GM23338 (cell line): ENCODE measurements around the gene LGALS16. TPM values are rescaled to one million over a fixed set of nuclear protein-coding genes. Genes with fewer than 3 reads are reported as not detected.

ENCODE experiments used
- ATAC-seq: fragments of 200-7000 bp; cut with Tn5 transposase; 3 replicates; pipeline ENCODE4 v1.9.1; 2020
- DNase-seq: peaks from one replicate; pipeline ENCODE4 v3.0.0-alpha.2; 2015; ENCODE audit warnings: low spot score
- H2AFZ ChIP-seq: fragments of 200-600 bp; sonication (generic); 2 replicates; pipeline ENCODE4 v1.8.0; 2016; ENCODE audit warnings: antibody characterized with exemption, mild to moderate bottlenecking, moderate library complexity
- H3F3A ChIP-seq: fragments of 200-600 bp; sonication (generic); replicated peaks from 2 replicates; pipeline ENCODE4 v1.8.0; 2017; ENCODE audit warnings: antibody characterized with exemption, mixed run types, low read depth
- H3K27ac ChIP-seq: fragments of 200-600 bp; sonication (generic); 2 replicates; pipeline ENCODE4 v1.6.1; 2016; ENCODE audit warnings: low read depth
- H3K27me3 ChIP-seq: fragments of 200-600 bp; sonication (generic); 2 replicates; pipeline ENCODE4 v1.8.0; 2016; ENCODE audit warnings: mild to moderate bottlenecking, mixed run types, moderate library complexity; ENCODE audit not compliant: insufficient read depth
- H3K36me3 ChIP-seq: fragments of 200-600 bp; sonication (generic); 2 replicates; pipeline ENCODE4 v1.8.0; 2016; ENCODE audit warnings: mild to moderate bottlenecking; ENCODE audit not compliant: insufficient read depth
- H3K4me1 ChIP-seq: fragments of 200-600 bp; sonication (generic); 2 replicates; pipeline ENCODE4 v1.8.0; 2016; ENCODE audit warnings: mild to moderate bottlenecking, moderate library complexity; ENCODE audit not compliant: insufficient read depth
- H3K4me2 ChIP-seq: fragments of 200-600 bp; sonication (generic); 2 replicates; pipeline ENCODE4 v1.7.1; 2017; ENCODE audit warnings: mixed run types
- H3K4me3 ChIP-seq: fragments of 200-600 bp; sonication (generic); 2 replicates; pipeline ENCODE4 v1.6.1; 2016; ENCODE audit warnings: mixed run types
- H3K79me2 ChIP-seq: fragments of 200-600 bp; sonication (generic); replicated peaks from 2 replicates; pipeline ENCODE4 v1.8.0; 2017; ENCODE audit warnings: mild to moderate bottlenecking; ENCODE audit not compliant: insufficient read depth
- H3K9me2 ChIP-seq: fragments of 200-600 bp; sonication (generic); 2 replicates; pipeline ENCODE4 v1.8.0; 2017; ENCODE audit not compliant: insufficient read depth
- H4K20me1 ChIP-seq: fragments of 200-600 bp; sonication (generic); replicated peaks from 2 replicates; pipeline ENCODE4 v1.8.0; 2017; ENCODE audit warnings: mild to moderate bottlenecking; ENCODE audit not compliant: insufficient read depth
- H3K27ac Mint-ChIP-seq: 2 replicates; pipeline ENCODE4 v1.8.0; 2020; ENCODE audit warnings: inconsistent platforms, mild to moderate bottlenecking, moderate library complexity, mixed read lengths
- H3K27me3 Mint-ChIP-seq: 3 replicates; pipeline ENCODE4 v1.8.0; 2022; ENCODE audit warnings: low read depth, mild to moderate bottlenecking, moderate library complexity, mixed read lengths, inconsistent platforms; ENCODE audit not compliant: insufficient read depth, poor library complexity
- H3K36me3 Mint-ChIP-seq: 3 replicates; pipeline ENCODE4 v1.8.0; 2021; ENCODE audit warnings: low read depth, mild to moderate bottlenecking, inconsistent platforms, moderate library complexity, mixed read lengths
- H3K4me1 Mint-ChIP-seq: 3 replicates; pipeline ENCODE4 v1.8.0; 2020; ENCODE audit warnings: mild to moderate bottlenecking, inconsistent platforms, mixed read lengths
- H3K4me3 Mint-ChIP-seq: 3 replicates; pipeline ENCODE4 v1.8.0; 2021; ENCODE audit warnings: moderate library complexity, mild to moderate bottlenecking, inconsistent platforms, mixed read lengths
- H3K9me3 Mint-ChIP-seq: 3 replicates; pipeline ENCODE4 v1.8.0; 2020; ENCODE audit warnings: moderate library complexity, mild to moderate bottlenecking, inconsistent platforms, mixed read lengths
- CREB1 ChIP-seq: fragments of 250-450 bp; sonication (Bioruptor Pico); IDR thresholded peaks from 2 replicates; pipeline ENCODE4 v1.5.0; 2020; ENCODE audit warnings: low read depth, mild to moderate bottlenecking, moderate library complexity
- EZH2phosphoT487 ChIP-seq: fragments of 200-600 bp; sonication (generic); IDR thresholded peaks from one replicate; pipeline ENCODE4 v1.8.1; 2018; ENCODE audit warnings: antibody characterized with exemption; ENCODE audit not compliant: unreplicated experiment
- NANOG ChIP-seq: IDR thresholded peaks from 2 replicates; pipeline ENCODE4 v1.6.1; 2016; ENCODE audit warnings: antibody characterized with exemption, borderline replicate concordance
- REST ChIP-seq: IDR thresholded peaks from one replicate; pipeline ENCODE4 v1.6.1; 2018; ENCODE audit warnings: antibody characterized with exemption; ENCODE audit not compliant: unreplicated experiment
- ZNF331 ChIP-seq: fragments of 250-450 bp; sonication (Bioruptor Pico); IDR thresholded peaks from 2 replicates; pipeline ENCODE4 v1.5.0; 2020; ENCODE audit warnings: low read depth, mild to moderate bottlenecking, moderate library complexity
- polyA plus RNA-seq: library from polyadenylated mRNA; unstranded; fragments of >200 nt; fragmentation: Nextera tagmentation; extraction: Ambion mirVana; gene quantifications from 2 replicates; pipeline ENCODE4 v1.2.1, GENCODE V29; 2016
- total RNA-seq: library from RNA; depleted of rRNA; stranded (reverse); fragments of >200 nt; shearing (Covaris generic); gene quantifications from 2 replicates; pipeline ENCODE4 v1.2.3, GENCODE V29; 2014
- TF ChIP-seq, protein P1 (sequence below): IDR thresholded peaks from 2 replicates; pipeline ENCODE4 v1.6.1; 2016; ENCODE audit warnings: antibody characterized with exemption
- TF ChIP-seq, protein P2 (sequence below), 2 experiments: fragments of 200-600 bp in 1 of 2; sonication (generic) in 1 of 2; conservative IDR thresholded peaks; 2 replicates each; pipeline versions ENCODE4 v1.5.1 to v1.6.1; 2016 to 2017; ENCODE audit warnings: antibody characterized with exemption in 2 of 2, low read depth in 2 of 2, mild to moderate bottlenecking in 2 of 2, moderate library complexity in 1 of 2

Gene LGALS16
- total and polyA plus RNA-seq, 2 experiments from 2014 or later, result not detected

DNA sequence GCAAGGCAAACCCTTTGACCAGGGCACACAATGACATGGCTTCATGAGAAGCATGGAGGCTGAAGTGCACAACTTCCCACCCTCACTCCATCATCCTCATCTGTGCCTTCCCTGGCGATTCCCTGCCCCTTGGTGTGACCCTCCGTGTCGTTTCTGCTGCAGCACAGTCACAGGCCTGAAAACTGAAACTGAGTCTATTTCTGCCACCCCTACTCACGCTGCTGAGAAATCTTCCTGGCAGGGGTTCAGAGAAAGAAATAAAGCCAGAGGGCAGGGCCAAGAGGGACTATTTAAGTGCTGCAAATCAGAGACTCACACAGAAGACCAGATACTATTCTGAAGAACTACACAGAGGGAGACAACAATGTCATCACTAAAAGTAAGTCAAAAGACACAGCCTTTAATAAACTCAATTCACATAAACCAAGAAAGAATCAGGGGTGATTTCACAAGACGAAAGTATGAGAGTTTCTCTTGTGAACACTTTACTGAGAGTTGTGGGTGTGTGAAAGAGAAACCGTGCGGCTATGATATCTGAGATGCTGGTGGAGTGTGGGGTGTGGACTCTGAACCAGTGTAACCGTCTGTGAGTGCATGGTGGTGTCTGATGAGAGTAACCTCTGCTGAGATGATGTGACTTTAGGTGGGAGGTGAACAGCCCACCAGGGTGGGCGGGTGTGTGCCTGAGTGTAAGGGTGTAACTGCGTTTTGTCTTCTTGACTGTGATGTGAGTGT is 23.5 kb downstream of the LGALS16 start (continued):
- no peak for TF ChIP-seq CREB1 (CRISPR knock-in tag)
- TF ChIP-seq EZH2phosphoT487, result no peak
- TF ChIP-seq, protein P1, sequence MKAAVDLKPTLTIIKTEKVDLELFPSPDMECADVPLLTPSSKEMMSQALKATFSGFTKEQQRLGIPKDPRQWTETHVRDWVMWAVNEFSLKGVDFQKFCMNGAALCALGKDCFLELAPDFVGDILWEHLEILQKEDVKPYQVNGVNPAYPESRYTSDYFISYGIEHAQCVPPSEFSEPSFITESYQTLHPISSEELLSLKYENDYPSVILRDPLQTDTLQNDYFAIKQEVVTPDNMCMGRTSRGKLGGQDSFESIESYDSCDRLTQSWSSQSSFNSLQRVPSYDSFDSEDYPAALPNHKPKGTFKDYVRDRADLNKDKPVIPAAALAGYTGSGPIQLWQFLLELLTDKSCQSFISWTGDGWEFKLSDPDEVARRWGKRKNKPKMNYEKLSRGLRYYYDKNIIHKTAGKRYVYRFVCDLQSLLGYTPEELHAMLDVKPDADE, result no peak
- TF ChIP-seq REST, result no peak
- no peak for TF ChIP-seq NANOG

DNA sequence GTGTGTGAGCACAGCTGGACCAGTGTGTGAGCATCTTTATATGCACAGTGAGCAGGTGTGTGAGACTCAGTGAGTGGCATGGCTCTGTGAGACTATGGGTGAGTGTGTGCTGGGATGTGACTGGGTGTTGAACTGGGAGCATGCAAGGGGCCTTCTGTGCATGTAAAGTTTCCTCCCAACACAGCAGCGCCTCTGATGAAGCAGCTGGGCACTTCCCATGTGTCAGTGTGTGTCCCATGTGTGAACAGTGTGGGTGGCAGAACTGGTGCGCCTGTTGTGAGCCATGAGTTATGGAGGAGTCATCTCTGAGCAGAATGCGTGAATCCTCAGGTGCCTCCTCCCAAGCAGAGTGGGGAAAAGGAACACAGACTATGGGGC is 24.1 kb downstream of the LGALS16 start:
- H3K36me3 ChIP-seq, result no peaks in the 10 kb centered on the region
- no peak overlapping the region for H3K4me2 ChIP-seq
- H3K27me3 Mint-ChIP-seq, result peaks cover 14% of the 10 kb centered on the region
- no peaks in the 10 kb centered on the region for H4K20me1 ChIP-seq
- no peak overlapping the region for H3K27ac Mint-ChIP-seq
- no peaks in the 10 kb centered on the region for H3K27me3 ChIP-seq
- H3K9me2 ChIP-seq, result no peaks in the 10 kb centered on the region
- no peaks in the 10 kb centered on the region for H3K36me3 Mint-ChIP-seq
- H3K9me3 Mint-ChIP-seq, result no peaks in the 10 kb centered on the region
- no peaks in the 10 kb centered on the region; the same call in 2 of the 3 replicates for H3K4me1 Mint-ChIP-seq
- no peaks in the 10 kb centered on the region for H3K4me1 ChIP-seq
- H3K27ac ChIP-seq, result no peak overlapping the region
- DNase-seq, result no peak
- H2AFZ ChIP-seq, result no peak overlapping the region
- no peaks in the 10 kb centered on the region for H3F3A ChIP-seq
- no peak for ATAC-seq
- no peak overlapping the region for H3K4me3 Mint-ChIP-seq
- no peak overlapping the region for H3K4me3 ChIP-seq
- H3K79me2 ChIP-seq, result no peaks in the 10 kb centered on the region
- no peak for TF ChIP-seq ZNF331 (CRISPR knock-in tag)
- TF ChIP-seq NANOG, result no peak
- TF ChIP-seq REST, result no peak
- TF ChIP-seq, protein P2, sequence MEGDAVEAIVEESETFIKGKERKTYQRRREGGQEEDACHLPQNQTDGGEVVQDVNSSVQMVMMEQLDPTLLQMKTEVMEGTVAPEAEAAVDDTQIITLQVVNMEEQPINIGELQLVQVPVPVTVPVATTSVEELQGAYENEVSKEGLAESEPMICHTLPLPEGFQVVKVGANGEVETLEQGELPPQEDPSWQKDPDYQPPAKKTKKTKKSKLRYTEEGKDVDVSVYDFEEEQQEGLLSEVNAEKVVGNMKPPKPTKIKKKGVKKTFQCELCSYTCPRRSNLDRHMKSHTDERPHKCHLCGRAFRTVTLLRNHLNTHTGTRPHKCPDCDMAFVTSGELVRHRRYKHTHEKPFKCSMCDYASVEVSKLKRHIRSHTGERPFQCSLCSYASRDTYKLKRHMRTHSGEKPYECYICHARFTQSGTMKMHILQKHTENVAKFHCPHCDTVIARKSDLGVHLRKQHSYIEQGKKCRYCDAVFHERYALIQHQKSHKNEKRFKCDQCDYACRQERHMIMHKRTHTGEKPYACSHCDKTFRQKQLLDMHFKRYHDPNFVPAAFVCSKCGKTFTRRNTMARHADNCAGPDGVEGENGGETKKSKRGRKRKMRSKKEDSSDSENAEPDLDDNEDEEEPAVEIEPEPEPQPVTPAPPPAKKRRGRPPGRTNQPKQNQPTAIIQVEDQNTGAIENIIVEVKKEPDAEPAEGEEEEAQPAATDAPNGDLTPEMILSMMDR (conservative IDR thresholded peaks at IDR 0.05; ENCODE audit: low read depth in 2 of 2), result no peak
- no peak for TF ChIP-seq EZH2phosphoT487
- TF ChIP-seq CREB1 (CRISPR knock-in tag), result no peak
